ENCODE results near the gene KLHL20.
"Not testable (repeated sequence)": the region's sequence is repeated elsewhere in the genome, so short reads cannot be mapped to it uniquely, and the experiment has no call there.

KLHL20 gene

GRCh38 chr1:173757666-173758065 lies 42.9 kb downstream of the KLHL20 start:
- DNase-seq, result no peak

DNA sequence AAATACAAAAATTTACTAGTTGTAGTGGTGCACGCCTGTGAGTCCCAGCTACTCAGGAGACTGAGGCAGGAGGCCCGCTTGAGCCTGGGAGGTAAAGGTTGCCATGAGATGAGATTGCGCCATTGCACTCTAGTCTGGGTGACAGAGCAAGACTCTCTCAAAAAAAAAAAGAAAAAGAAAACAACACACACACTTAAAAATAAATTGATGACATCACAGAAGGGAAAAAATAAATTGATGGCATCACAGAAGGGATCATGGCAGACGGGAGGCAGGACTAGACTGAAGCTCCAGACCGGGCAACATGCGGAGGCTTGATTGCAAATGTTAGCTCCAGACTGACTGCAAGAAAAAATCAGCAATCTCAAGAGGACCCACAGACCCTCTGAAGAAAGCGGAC lies 43.3 kb downstream of the KLHL20 start:
- no peak for DNase-seq

DNA sequence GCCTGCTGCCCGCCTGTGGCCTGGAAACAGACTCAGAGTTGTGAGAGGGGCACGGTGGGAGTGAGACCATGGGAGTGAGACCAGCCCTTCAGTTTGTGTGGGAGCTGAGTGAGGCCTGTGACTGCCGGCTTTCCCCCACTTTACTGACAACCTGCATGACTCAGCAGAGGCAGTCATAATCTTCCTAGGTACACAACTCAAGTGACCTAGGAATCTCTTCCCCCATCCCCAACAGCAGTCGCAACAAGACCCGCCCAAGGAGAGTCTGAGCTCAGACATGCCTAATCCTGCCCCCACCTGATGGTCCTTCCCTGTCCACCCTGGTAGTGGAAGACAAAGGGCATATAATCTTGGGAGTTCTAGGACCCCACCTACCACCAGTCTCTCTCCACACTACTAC lies 44.2 kb downstream of the KLHL20 start:
- no peak for DNase-seq

GRCh38 chr1:173764331-173764730 lies 49.5 kb downstream of the KLHL20 start:
- not testable (repeated sequence) for DNase-seq

GRCh38 chr1:173768206-173768605 lies 53.4 kb downstream of the KLHL20 start:
- no peak for DNase-seq

DNA sequence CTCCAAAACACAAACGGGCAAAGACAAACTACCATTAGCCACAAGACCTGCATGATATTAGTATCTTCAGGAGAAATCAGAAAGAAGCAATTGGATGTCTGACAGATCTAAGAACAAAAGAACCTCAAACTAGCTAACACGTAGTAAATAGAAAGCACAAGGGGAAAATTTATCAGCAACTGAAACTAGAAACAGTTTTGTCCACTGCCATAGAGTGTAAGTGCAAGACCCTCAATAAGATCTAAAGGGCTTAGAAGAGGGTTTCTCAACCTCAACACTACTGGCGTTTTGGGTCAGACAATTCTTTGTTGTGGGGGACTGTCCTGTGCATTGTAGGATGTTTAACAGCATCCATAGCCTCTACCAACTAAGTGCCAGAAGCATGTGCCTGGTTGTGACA lies 54.0 kb downstream of the KLHL20 start:
- DNase-seq, result no peak

GRCh38 chr1:173770330-173770729 lies 55.5 kb downstream of the KLHL20 start:
- peak; percentile 2 for DNase-seq

GRCh38 chr1:173771560-173771959 lies 56.8 kb downstream of the KLHL20 start:
- DNase-seq, result no peak

GRCh38 chr1:173775578-173776226 lies 60.9 kb downstream of the KLHL20 start:
- DNase-seq, result no peak

- DNase-seq, result no peak
Measured at GRCh38 chr1:173779936-173780335, 65.2 kb downstream of the KLHL20 start.

GRCh38 chr1:173784997-173785396 lies 70.2 kb downstream of the KLHL20 start:
- no peak for DNase-seq

GRCh38 chr1:173789841-173790240 lies 75.1 kb downstream of the KLHL20 start:
- no peak for DNase-seq

DNA sequence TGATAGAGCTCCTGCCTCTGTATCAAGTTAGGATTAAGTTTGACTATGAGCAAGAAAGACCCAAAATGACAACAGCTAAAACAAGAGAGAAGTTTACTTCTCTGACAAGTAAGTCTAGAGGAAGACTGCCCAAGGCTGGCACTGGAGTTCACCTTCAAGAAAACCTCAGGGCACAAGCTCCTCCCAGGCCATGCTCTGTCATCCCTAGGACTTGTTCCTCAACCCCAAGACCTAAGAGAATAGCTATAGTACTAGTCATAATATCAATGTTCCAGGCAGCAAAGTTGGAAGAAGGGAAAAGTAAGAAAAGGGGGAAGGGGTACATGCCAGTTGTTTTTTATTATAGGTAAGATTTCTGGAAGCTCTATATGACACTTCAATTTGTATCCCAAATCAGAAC lies 83.3 kb downstream of the KLHL20 start:
- DNase-seq, result no peak

- DNase-seq, result not testable (repeated sequence)
Measured at GRCh38 chr1:173799995-173800394, 85.2 kb downstream of the KLHL20 start.

- no peak for DNase-seq
Measured at GRCh38 chr1:173802961-173803360, 88.2 kb downstream of the KLHL20 start.

DNA sequence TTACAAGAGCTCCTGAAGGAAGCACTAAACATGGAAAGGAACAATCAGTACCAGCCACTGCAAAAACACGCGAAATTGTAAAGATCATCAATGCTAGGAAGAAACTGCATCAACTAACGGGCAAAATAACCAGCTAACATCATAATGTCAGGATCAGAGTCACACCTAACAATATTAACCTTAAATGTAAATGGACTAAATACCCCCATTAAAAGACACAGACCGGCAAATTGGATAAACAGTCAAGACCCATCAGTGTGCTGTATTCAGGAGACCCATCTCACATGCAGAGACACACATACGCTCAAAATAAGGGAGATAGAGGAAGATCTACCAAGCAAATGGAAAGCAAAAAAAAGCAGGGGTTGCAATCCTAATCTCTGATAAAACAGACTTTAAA lies 98.9 kb downstream of the KLHL20 start:
- not testable (repeated sequence) for DNase-seq

- no peak for DNase-seq
Measured at GRCh38 chr1:173818459-173818858, 103.7 kb downstream of the KLHL20 start.

DNA sequence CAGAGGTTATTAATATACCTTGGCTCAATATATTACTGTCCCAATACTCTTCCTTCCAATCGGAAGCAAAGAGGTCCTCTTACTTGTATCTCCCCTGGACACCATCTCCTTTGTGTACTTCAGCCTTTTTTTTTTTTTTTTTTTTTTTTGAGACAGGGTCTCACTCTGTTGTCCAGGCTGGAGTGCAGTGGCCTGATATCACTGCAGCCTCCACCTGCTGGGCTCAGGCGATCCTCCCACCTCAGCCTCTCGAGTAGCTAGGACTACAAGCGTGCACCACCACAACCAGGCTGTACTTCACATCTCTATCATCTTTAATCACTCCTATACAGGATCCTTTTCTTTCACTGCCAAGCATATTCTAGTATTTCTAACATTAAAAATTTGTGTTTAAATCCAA lies 106.9 kb downstream of the KLHL20 start:
- DNase-seq, result no peak

DNA sequence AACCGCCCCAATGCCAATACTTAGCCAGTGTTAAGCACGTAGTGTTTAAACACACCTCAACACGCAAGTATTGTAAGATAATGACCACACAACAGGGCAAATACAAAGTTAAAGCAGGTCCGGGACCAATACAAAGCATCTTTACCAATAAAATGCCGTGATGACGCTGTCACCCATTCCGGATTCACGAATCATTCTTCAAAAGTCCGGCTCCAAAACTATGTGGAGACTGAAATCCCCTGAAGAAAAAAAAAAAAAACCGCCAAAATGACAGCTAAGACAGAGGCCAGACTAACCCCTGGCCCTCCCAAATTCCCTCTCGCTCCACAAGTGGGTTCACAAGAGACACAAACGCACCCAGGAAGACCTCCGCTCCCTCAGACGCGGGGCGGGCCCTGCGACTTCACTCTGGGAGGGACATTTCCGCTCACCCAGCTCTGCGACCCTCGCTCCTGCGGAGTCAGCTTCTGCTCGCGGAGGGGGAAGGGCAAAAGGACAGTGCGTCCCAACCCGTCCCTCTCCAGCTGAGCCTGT lies 109.1 kb downstream of the KLHL20 start:
- no peak for DNase-seq

GRCh38 chr1:173824315-173825081 lies 109.7 kb downstream of the KLHL20 start, which contains the start of the genes CENPL and DARS2:
Gene CENPL (minus strand): TSS chr1:173824883. CDS start chr1:173811299, 13,584 bp downstream.
Gene DARS2 (plus strand): TSS chr1:173824673. CDS start chr1:173825230, 557 bp downstream.
- peak; percentile 93 for DNase-seq

GRCh38 chr1:173827611-173828010 lies 112.8 kb downstream of the KLHL20 start:
- no peak for DNase-seq

- no peak for DNase-seq
Measured at GRCh38 chr1:173832748-173833147, 118.0 kb downstream of the KLHL20 start.

Data from stimulated activated CD4-positive, alpha-beta T cell treated with anti-CD3 and anti-CD28 coated beads, Interleukin-1b, Interleukin-23, amount 100 ng/mL, for 48 hours (primary cell).